ENCODE measurements around the gene PYDC2.
"Not testable (repeated sequence)": the region's sequence is repeated elsewhere in the genome, so short reads cannot be mapped to it uniquely, and the experiment has no call there.

PYDC2 gene

DNA sequence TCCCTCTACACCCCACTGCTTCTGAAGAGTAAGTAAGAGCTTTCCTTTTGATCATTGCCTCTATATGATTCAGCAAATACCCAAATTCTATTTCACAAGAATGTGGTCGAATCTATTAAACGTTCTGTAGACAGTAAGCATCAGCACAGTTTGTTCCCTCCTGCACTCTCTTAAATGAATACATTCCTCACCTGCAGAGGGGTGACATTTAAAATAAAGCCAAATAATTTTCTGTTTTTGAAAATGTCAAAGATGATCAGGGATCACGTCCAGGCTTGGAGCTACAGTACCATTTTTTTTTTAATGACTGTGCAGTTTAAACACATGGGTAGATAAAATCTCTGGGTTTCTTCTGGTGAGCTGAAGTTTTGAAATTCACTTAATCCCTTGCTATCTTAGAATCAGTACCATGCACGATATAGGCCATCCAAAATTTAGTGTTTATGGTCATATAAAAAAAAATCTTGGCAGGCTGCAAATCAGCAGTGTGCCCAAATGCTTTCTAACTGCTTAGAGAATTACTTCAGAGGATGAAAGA, 12.8 kb downstream of the PYDC2 start:
- TF ChIP-seq, protein P1, sequence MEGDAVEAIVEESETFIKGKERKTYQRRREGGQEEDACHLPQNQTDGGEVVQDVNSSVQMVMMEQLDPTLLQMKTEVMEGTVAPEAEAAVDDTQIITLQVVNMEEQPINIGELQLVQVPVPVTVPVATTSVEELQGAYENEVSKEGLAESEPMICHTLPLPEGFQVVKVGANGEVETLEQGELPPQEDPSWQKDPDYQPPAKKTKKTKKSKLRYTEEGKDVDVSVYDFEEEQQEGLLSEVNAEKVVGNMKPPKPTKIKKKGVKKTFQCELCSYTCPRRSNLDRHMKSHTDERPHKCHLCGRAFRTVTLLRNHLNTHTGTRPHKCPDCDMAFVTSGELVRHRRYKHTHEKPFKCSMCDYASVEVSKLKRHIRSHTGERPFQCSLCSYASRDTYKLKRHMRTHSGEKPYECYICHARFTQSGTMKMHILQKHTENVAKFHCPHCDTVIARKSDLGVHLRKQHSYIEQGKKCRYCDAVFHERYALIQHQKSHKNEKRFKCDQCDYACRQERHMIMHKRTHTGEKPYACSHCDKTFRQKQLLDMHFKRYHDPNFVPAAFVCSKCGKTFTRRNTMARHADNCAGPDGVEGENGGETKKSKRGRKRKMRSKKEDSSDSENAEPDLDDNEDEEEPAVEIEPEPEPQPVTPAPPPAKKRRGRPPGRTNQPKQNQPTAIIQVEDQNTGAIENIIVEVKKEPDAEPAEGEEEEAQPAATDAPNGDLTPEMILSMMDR (IDR thresholded peaks at IDR 0.05; ENCODE audit: control extremely low read depth, extremely low read depth, low read depth, missing control alignments) = no peak
- DNase-seq (ENCODE audit: extremely low spot score) = no peak
- POLR2A ChIA-PET = no interaction called here
- CTCF ChIA-PET = interaction anchor here (0.9 to 1.7 kb wide), 3 partner anchors 21 to 976 kb away, joined by 3 read pairs; no protein-coding TSS in a partner anchor

DNA sequence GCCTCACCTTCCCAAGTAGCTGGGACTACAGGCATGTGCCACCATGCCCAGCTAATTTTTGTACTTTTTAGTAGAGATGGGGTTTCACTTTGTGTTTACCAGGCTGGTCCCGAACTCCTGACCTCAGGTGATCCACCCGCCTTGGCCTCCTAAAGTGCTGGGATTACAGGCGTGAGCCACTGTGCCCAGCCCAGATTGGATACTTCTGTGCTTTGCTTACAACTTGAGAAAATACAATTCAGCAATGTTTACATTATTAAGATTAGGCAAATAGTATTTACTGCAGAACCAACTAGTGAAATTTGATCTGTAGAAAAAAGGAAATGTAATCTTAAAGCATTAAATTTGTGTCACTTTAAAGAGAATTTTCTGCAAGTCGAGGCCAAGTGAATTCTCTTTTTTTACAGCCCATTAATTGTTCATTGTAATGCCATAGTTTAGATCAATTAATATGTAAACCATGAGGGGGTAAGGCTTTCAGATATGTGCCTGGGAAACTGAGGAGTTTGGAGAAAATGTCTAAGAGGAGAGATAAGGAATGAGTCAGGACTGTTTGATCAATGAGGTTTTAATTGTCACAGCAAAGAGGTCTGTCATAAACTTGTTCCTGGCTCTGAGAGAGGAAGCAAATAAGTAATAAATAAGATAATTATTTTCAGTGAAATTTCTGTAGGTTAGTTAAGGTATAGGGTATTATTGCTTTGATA, 15.3 kb downstream of the PYDC2 start:
- CTCF ChIA-PET = no interaction called here
- TF ChIP-seq, protein P1 (IDR thresholded peaks at IDR 0.05; ENCODE audit: control extremely low read depth, extremely low read depth, low read depth, missing control alignments) = no peak
- POLR2A ChIA-PET = no interaction called here
- DNase-seq (ENCODE audit: extremely low spot score) = no peak

DNA sequence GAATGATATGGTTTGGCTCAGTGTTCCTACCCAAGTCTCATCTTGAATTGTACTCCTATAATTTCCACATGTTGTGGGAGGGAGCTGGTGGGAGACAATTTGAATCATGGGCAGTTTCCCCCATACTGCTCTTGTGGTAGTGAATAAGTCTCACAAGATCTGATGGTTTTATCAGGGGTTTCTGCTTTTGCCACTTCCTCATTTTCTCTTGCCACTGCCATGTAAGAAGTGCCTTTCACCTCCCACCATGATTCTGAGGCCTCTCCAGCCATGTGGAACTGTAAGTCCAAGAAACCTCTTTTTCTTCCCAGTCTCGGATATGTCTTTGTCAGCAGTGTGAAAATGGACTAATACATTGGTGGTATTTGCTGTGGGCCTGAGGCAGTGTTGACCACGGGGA, 23.0 kb downstream of the PYDC2 start:
- POLR2A ChIA-PET; DNase-seq (ENCODE audit: extremely low spot score): not testable (repeated sequence)
- CTCF ChIA-PET = interaction anchor here (1.6 kb wide), 1 partner anchor 14 kb away, joined by 4 read pairs; no protein-coding TSS in a partner anchor

DNA sequence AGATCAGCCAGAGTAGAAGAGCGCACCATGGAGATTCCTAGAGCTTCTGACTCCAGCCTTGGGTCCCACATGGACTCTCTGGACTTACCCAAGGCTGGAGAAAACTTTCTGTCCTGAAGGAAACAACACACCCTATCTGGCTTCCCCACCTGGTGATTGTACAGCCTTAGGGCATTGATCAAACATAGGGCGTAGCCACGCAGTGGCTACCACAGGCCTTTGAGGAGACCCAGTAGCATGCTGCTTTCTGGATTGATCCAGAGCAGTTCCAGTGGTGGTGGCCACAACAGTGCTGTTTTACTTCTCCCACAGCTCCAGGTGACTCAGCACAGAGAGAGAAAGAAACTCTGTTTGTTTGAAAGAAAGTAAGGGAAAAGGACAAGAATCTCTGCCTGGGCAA, 23.5 kb downstream of the PYDC2 start:
- ChIA-PET POLR2A (no interaction called here), CTCF (interaction anchor here (1.6 kb wide), 1 partner anchor 14 kb away, joined by 4 read pairs; no protein-coding TSS in a partner anchor)
- TF ChIP-seq, protein P1 (IDR thresholded peaks at IDR 0.05; ENCODE audit: control extremely low read depth, extremely low read depth, low read depth, missing control alignments) = no peak
- no peak for DNase-seq (ENCODE audit: extremely low spot score)

DNA sequence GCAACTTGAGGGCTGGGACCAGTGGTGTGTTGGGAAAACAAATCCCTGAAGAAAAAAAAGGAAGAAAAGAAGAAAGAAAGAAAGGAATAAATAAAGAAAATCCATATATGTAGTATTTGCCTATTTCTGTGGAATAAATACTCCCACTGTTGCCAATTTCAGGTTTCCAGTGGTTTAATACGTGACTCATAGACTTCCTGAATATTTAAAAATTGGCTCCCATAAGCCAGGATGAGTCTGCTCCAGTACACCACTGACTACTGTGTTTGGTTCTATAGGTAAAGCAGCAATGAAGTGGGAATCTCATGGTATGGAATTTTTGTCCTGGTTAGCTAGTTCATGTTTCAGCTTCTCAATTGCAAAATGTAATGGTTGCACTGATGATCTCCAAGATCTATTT, 31.6 kb downstream of the PYDC2 start:
- TF ChIP-seq, protein P1 (IDR thresholded peaks at IDR 0.05; ENCODE audit: control extremely low read depth, extremely low read depth, low read depth, missing control alignments) = no peak
- POLR2A ChIA-PET = no interaction called here
- no peak for DNase-seq (ENCODE audit: extremely low spot score)
- CTCF ChIA-PET = no interaction called here

DNA sequence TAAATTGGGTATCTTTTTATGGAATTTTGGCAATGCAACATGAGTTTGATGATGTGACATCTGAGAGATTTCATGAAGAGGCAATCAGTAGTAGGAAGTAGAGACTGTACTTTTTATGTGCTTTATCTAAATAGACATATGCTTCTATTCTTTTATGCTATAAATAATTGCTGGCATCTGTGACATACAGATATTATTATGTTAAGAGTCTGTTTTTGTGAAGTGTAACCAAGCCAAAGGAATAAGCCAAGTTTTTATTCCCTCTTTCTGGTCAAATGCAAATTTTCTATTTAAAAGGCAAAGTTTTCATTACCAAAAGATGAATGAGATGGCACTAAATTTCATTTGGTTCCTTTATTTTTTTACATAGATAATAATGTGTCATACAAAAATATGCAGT, 32.4 kb downstream of the PYDC2 start:
- ChIA-PET CTCF (no interaction called here), POLR2A (no interaction called here)
- TF ChIP-seq, protein P1 (IDR thresholded peaks at IDR 0.05; ENCODE audit: control extremely low read depth, extremely low read depth, low read depth, missing control alignments) = no peak
- no peak for DNase-seq (ENCODE audit: extremely low spot score)

DNA sequence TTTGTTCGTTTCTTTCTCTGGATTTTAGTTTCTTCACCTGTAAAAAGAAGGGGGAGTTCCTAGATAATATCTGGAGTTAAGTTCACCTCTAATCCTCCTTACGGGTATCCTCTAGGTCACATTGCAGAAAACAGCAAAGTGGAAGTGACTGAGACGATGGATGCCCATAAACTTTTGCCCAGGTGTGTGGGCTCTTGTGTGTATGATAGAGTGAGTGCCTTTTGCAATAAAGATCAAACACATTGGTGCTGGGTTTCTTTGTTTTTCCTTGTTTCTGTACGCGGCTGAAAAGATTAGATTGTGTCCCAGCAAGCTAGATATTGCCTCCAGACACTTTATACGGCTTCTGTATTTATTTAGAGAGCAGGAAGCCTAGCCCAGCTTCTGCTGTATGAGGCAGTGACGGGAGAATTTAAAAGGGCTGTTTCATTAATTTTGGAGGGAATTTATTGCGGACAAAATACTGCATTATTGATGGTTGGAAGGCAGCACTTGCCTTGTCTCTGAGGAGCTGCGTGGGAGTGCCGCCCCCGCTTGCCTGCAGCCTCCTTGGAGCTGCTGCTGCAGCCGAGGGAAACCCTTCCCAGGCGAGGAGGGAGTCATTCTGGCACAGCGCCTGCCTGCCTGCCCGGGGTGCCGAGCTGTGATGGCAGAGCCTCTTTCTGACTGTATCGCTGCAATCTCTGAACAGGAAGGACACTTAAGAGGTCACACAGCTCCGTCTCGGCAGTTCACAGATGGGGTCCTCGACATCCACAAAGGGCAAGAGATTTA, 38.5 kb downstream of the PYDC2 start:
- CTCF ChIA-PET = interaction anchor here (1.1 to 1.5 kb wide), 3 partner anchors 11 to 22 kb away, joined by 3 to 4 read pairs (median 3); no protein-coding TSS in a partner anchor
- POLR2A ChIA-PET = no interaction called here
- no peak for DNase-seq (ENCODE audit: extremely low spot score)
- TF ChIP-seq, protein P1 (IDR thresholded peaks at IDR 0.05; ENCODE audit: control extremely low read depth, extremely low read depth, low read depth, missing control alignments) = no peak

All from GM10248 (cell line).